Stimulated activated CD8-positive, alpha-beta memory T cell treated with anti-CD3 and anti-CD28 coated beads, Interleukin-7, amount 100 ng/mL, for 4 hours (primary cell): ENCODE results near the gene MRPL54.
A peak's percentile ranks its signal among the peaks of the same experiment; 100 is the strongest.

Source experiments
- DNase-seq, 2 donors: peaks; one replicate each; pipeline ENCODE4 v3.0.0-alpha.2; 2020; ENCODE audit warnings: low read depth in 2 of 2

Gene MRPL54

DNA sequence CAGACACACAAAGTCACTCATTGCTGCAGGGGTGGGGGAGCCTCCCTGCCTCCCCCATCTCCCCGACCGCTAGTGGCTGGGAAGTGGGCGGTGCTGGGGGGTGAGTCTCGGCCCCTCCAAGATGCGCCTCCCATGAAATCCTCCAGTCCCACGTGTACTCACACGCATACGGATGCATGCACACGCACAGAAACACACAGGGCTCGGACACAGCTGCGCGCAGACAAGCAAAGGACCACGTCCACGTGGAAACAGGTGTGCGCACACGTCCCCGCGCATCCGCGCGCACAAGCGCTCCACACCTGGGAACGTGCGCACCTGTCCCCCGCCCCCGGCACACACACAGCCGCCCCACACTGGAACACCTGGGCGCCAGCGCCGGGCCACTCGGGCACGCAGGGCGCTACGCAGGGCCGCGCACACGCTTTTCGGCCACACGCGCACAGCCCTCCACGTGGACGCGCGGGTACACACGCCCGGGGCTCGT lies 23.0 kb downstream of the MRPL54 start:
- DNase-seq, result peak; percentile 38 to 68

GRCh38 chr19:3785938-3786824 lies 23.7 kb downstream of the MRPL54 start, which contains the start of gene MATK:
Gene MATK, minus strand, starts transcription at chr19:3786381. Its CDS starts 1,246 bp downstream, at chr19:3785135.
- DNase-seq, result peak in 1 of 2 donors; percentile 59

- peak; percentile 27 to 41 for DNase-seq
These were observed 26.7 kb downstream of the MRPL54 start for GRCh38 chr19:3788996-3789778.

- DNase-seq, result no peak
These were observed 27.8 kb downstream of the MRPL54 start for GRCh38 chr19:3790209-3790734.

- DNase-seq, result no peak
These were observed 28.5 kb downstream of the MRPL54 start for GRCh38 chr19:3790941-3791340.

- DNase-seq, result no peak
These were observed 29.6 kb downstream of the MRPL54 start for GRCh38 chr19:3792114-3792513.

DNA sequence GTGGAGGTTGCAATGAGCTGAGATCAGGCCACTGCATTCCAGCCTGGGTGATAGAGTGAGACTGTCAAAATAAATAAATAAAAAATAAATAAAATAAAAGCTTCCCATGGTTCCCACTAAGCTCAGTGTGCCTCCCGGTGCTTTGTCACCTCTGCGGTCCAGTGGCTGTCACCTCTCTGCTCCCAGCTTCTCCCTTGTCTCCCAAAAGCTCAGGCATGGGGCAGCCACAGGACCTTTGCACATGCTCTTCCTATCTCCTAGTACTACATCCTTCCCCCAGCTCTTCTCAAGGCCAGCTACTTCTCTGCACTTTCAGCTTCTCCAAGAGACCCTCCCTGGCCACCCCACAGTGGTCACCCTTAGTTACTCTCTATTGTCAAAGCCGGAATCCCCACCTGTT lies 31.3 kb downstream of the MRPL54 start:
- DNase-seq, result no peak

DNA sequence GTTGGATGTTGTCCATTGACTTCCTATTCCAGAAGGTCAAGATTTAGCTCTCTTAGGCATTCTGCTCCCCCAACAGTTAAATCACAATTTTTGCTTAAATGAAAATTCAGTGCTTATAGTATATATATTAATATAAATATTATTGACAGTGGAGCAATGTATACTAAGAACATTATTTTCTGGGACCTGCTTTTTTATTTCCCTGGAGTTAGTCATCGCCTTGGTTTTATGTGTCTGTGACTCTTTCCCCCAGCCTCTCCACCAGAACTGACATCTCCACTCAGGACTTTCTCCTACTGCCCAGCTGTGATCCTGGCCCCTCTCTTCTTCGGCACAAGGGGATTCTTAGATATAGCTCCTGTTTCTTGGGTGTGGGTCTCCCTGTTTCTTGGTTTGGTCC lies 33.9 kb downstream of the MRPL54 start:
- DNase-seq, result no peak

DNA sequence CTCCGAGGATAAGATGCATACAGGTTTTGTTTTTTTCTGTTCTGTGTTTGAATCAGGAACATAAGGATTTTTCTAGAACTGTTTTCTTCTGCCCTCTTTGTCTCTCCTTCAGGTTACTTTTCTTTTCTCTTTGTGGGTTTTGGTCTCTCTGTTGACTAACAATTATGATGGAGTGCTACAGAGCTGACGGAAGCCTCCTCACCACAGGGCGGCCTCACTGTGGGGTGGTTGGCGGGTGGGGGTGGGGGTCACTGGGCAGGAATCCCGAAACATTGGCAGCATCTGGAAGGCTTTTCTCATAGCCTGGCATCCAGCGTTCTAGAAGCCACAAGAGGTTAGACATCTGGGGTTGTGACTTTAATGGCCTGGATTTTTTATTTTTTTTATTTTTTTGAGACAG lies 35.7 kb downstream of the MRPL54 start:
- DNase-seq, result no peak

- DNase-seq, result no peak
These were observed 38.5 kb downstream of the MRPL54 start for GRCh38 chr19:3800996-3801395.

- peak; percentile 41 to 70 for DNase-seq
These were observed 39.1 kb downstream of the MRPL54 start for GRCh38 chr19:3801412-3802096.

- no peak for DNase-seq
These were observed 40.8 kb downstream of the MRPL54 start for GRCh38 chr19:3803114-3803888.

- no peak for DNase-seq
These were observed 41.5 kb downstream of the MRPL54 start for GRCh38 chr19:3803986-3804385.

GRCh38 chr19:3804429-3804828 lies 41.9 kb downstream of the MRPL54 start:
- no peak for DNase-seq

- no peak for DNase-seq
These were observed 43.4 kb downstream of the MRPL54 start for GRCh38 chr19:3805859-3806258.

DNA sequence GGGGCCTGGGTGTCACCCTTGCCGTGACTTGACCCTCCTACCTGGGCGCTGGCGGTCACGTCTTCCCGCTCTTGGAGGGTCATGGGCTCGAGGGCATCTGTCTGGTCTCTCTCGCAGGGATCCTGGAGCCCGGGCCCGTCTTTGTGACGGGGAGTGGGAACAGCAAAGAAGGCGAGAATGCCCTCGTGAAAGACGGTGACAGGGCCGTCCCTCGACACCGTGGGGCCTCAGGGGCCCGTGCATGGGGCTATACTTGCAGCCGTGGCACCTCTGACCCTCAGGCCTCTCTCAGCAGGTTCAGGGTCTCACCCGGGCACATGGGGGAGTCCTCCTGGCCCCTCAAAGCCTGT lies 44.6 kb downstream of the MRPL54 start:
- DNase-seq, result no peak

DNA sequence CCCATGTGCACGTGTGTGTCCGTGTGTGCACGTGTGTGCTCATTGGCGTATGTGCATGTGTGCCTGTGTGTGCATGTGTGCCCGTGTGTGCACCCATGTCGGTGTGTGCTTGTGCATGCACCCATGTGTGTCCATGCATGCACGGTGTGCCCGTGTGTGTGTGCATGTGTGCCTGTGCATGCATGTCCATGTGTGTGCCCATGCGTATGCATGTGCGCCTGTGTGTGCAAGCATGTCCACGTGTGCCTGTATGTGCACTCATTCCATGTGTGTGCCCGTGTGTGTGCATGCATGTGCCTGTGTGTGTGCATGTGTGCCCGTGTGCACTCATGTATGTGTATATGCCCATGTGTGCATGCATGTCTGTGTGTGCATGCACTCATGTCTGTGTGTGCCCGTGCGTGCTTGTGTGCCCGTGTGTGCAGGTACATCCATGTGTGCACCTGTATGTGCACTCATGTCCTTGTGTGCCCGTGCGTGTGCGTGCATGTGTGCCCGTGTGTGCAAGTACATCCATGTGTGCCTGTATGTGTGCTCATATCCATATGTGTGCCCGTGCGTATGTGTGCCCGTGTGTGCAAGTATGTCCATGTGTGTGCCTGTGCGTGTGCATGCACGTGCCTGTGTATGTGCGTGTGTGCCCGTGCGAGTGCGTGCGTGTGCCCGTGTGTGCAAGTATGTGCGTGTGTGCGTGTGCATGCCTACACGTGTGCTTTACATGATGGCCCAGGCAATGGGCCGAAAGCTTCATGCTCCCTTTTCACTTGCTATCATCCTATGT lies 45.3 kb downstream of the MRPL54 start:
- no peak for DNase-seq

DNA sequence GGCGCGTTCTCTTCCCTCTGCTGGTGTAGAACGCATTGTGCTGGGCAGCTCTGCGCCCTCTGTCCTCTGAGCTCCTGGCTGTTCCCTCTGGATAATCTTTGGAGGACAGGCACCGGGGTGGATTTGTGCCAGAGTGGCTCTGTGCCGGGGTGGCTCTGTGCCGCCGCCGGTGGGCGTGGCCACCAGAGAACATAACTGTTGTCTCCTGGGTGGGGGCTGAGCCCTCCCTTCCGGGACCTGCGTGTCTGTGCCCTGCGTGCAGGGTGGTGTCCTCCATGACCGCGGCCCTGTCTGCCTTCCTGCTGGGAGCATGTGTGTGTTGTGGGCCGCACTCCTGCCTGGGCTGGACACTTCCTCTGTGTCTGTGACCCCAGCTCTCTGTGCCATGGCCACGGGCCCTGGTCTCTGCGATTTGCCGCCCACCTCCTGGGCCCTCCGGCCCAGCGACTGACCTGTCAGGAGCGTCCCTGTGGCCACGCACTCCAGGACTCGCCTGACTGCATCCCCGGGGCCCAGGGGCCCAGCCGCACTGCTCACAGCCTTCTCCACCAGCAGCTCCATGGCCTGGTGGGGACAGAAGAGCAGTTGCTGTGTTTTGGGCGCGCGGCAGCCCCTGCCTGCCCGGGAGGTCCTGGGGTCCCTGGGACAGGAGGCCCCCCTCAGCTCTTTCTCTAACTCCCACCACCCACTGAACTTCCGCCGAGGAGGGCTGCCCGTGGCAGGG lies 46.1 kb downstream of the MRPL54 start:
- DNase-seq, result no peak

DNA sequence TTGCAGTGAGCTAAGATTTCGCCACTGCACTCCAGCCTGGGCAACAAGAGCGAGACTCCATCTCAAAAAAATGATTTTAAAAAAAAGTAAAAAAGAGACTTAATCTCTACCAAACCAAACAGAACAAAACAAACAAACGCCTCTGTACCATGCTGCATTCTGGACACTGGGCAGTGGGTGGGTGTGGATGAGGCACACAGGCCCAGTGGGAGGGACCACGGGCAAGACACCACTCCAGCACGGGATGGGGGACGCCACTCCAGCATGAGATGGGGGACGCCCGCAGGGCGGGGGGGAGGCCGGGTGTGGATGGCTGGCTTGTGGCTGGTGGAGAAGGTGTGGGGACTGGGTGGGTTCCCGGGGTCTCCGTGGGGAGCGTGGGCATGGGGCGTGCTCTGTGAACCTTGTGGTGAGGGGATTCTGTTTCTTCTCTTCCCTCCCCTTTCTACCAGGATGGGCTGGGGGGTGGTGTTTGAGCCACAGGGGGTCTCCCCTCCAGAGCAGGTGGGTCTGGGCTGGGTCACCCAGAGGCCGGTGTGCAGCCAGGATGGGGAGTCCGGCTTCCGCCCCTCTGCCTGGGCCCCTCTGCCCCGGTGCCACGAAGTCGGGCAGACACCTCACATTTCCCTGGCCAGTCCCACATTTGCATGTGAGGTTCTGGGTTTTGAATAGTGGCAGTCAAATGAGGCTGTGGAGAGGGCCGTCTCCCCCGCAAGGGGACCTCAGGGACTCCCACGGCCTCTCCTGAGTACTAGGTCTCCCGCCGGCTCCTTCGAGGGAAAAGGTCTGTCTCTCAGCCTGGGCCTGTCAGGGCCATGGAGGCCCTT lies 47.6 kb downstream of the MRPL54 start:
- no peak for DNase-seq
